SU-DHL-6 (cell line): ENCODE data around the gene NOS1AP.

Experiments
- H2AFZ ChIP-seq: fragments of 200-600 bp; sonication (generic); 2 replicates; pipeline ENCODE4 v1.6.1; 2014; ENCODE audit warnings: low read depth, mild to moderate bottlenecking, moderate library complexity, mixed read lengths, antibody characterized with exemption, low read length; ENCODE audit not compliant: severe bottlenecking
- H3F3A ChIP-seq: fragments of 200-600 bp; shearing (Covaris generic); 2 replicates; pipeline ENCODE4 v1.6.0; 2016; ENCODE audit warnings: antibody characterized with exemption, mild to moderate bottlenecking; ENCODE audit not compliant: insufficient read depth
- H3K27ac ChIP-seq: fragments of 200-600 bp; sonication (generic); 2 replicates; pipeline ENCODE4 v1.5.1; 2016; ENCODE audit warnings: low read depth, mild to moderate bottlenecking, low read length, moderate library complexity, mixed read lengths
- H3K27me3 ChIP-seq: fragments of 200-600 bp; sonication (generic), shearing (Covaris generic); 2 replicates; pipeline ENCODE4 v1.6.0; 2014; ENCODE audit warnings: mild to moderate bottlenecking, low read length
- H3K36me3 ChIP-seq: fragments of 200-600 bp; sonication (generic); 2 replicates; pipeline ENCODE4 v1.6.1; 2014; ENCODE audit warnings: mild to moderate bottlenecking, low read length, mixed read lengths
- H3K4me2 ChIP-seq: fragments of 300-600, 200-600 bp; shearing (Covaris generic), sonication (generic); 2 replicates; pipeline ENCODE4 v1.6.0; 2014; ENCODE audit warnings: low read length, low read depth, mild to moderate bottlenecking; ENCODE audit not compliant: poor library complexity, severe bottlenecking
- H3K4me3 ChIP-seq: fragments of 200-600 bp; sonication (generic); 2 replicates; pipeline ENCODE4 v1.5.1; 2014; ENCODE audit warnings: antibody characterized with exemption, low read length, mild to moderate bottlenecking, mixed read lengths; ENCODE audit not compliant: insufficient read depth, poor library complexity, severe bottlenecking
- H3K79me2 ChIP-seq: fragments of 200-600 bp; sonication (generic); 2 replicates; pipeline ENCODE4 v1.6.1; 2014; ENCODE audit warnings: mild to moderate bottlenecking, low read length, moderate library complexity; ENCODE audit not compliant: insufficient read depth
- H3K9ac ChIP-seq: fragments of 200-600 bp; sonication (generic); 2 replicates; pipeline ENCODE4 v1.7.0; 2014; ENCODE audit warnings: mild to moderate bottlenecking, low read length
- H3K9me2 ChIP-seq: fragments of 200-600 bp; sonication (generic); replicated peaks from 2 replicates; pipeline ENCODE4 v1.6.1; 2014; ENCODE audit warnings: low read length; ENCODE audit not compliant: insufficient read depth
- H3K9me3 ChIP-seq: fragments of 200-600 bp; sonication (generic); 2 replicates; pipeline ENCODE4 v1.6.1; 2014; ENCODE audit warnings: low read length, mixed read lengths; ENCODE audit not compliant: insufficient read depth
- H4K20me1 ChIP-seq: fragments of 200-600 bp; sonication (generic); 2 replicates; pipeline ENCODE4 v1.6.1; 2014; ENCODE audit warnings: low read depth, mild to moderate bottlenecking, antibody characterized with exemption, low read length, moderate library complexity, mixed read lengths
- CTCF ChIP-seq: fragments of 200-600 bp; sonication (generic); IDR thresholded peaks from one replicate; pipeline ENCODE4 v1.5.1; 2017; ENCODE audit warnings: antibody characterized with exemption, mild to moderate bottlenecking, low read length, moderate library complexity; ENCODE audit not compliant: insufficient read depth, poor library complexity, severe bottlenecking
- EZH2phosphoT487 ChIP-seq: fragments of 200-600 bp; sonication (generic), shearing (Covaris generic); conservative IDR thresholded peaks from 2 replicates; pipeline ENCODE4 v1.6.1; 2018; ENCODE audit warnings: mild to moderate bottlenecking, antibody characterized with exemption, low read length, moderate library complexity, mixed read lengths

NOS1AP gene

GRCh38 chr1:162407539-162407938 is 338.0 kb downstream of the NOS1AP start:
- no peak for TF ChIP-seq EZH2phosphoT487
- no peak for TF ChIP-seq CTCF
- Histone ChIP-seq H3K79me2 (no peaks in the 10 kb centered on the region), H3K9me2 (no peaks in the 10 kb centered on the region), H3F3A (no peaks in the 10 kb centered on the region), H3K9me3 (no peaks in the 10 kb centered on the region), H3K9ac (no peak overlapping the region), H3K27me3 (no peaks in the 10 kb centered on the region), H3K4me3 (no peak overlapping the region), H3K27ac (no peak overlapping the region), H2AFZ (no peak overlapping the region), H3K36me3 (no peaks in the 10 kb centered on the region), H4K20me1 (no peaks in the 10 kb centered on the region), H3K4me2 (no peak overlapping the region)

- TF ChIP-seq CTCF (no peak), EZH2phosphoT487 (no peak)
These were observed 342.5 kb downstream of the NOS1AP start, which contains the start of gene SH2D1B for GRCh38 chr1:162412002-162412401. SH2D1B (minus strand) TSS chr1:162412136; CDS start chr1:162412016, 120 bp downstream.

GRCh38 chr1:162416215-162416614 is 346.7 kb downstream of the NOS1AP start:
- H3K4me2 ChIP-seq = no peak overlapping the region
- no peaks in the 10 kb centered on the region for H3K79me2 ChIP-seq
- no peak for TF ChIP-seq CTCF
- no peak for TF ChIP-seq EZH2phosphoT487
- no peak overlapping the region for H2AFZ ChIP-seq
- H3K27ac ChIP-seq = no peak overlapping the region
- no peaks in the 10 kb centered on the region for H4K20me1 ChIP-seq
- no peaks in the 10 kb centered on the region for H3K27me3 ChIP-seq
- no peak overlapping the region for H3K4me3 ChIP-seq
- H3K36me3 ChIP-seq = no peaks in the 10 kb centered on the region
- no peaks in the 10 kb centered on the region for H3K9me2 ChIP-seq
- no peak overlapping the region for H3K9ac ChIP-seq
- no peaks in the 10 kb centered on the region for H3F3A ChIP-seq
- no peaks in the 10 kb centered on the region for H3K9me3 ChIP-seq

More at GRCh38 chr1:162412002-162412401, 342.5 kb downstream of the NOS1AP start, which contains the start of gene SH2D1B:
- H3K27ac ChIP-seq = no peak within 1 kb of the TSS
- H3K36me3 ChIP-seq = no peaks in the 10 kb centered on the region
- H3F3A ChIP-seq = no peaks in the 10 kb centered on the region
- no peaks in the 10 kb centered on the region for H4K20me1 ChIP-seq
- H3K27me3 ChIP-seq = no peaks in the 10 kb centered on the region
- H3K9me3 ChIP-seq = no peaks in the 10 kb centered on the region
- H3K4me3 ChIP-seq = no peak within 1 kb of the TSS
- H3K4me2 ChIP-seq = no peak within 1 kb of the TSS
- H3K79me2 ChIP-seq = no peaks in the 10 kb centered on the region
- H3K9ac ChIP-seq = no peak within 1 kb of the TSS
- H2AFZ ChIP-seq = no peak within 1 kb of the TSS
- H3K9me2 ChIP-seq = no peaks in the 10 kb centered on the region

- Histone ChIP-seq H3K9ac (no peak overlapping the region), H3K27me3 (no peaks in the 10 kb centered on the region)
- TF ChIP-seq CTCF = no peak
- no peak for TF ChIP-seq EZH2phosphoT487
These were observed 347.4 kb downstream of the NOS1AP start for GRCh38 chr1:162416909-162417308.

More at GRCh38 chr1:162416909-162417308, 347.4 kb downstream of the NOS1AP start:
- no peak overlapping the region for H2AFZ ChIP-seq
- no peaks in the 10 kb centered on the region for H3K9me3 ChIP-seq
- no peak overlapping the region for H3K4me2 ChIP-seq
- no peaks in the 10 kb centered on the region for H3K9me2 ChIP-seq
- H3K4me3 ChIP-seq = no peak overlapping the region
- no peaks in the 10 kb centered on the region for H3F3A ChIP-seq
- H3K27ac ChIP-seq = no peak overlapping the region
- H4K20me1 ChIP-seq = no peaks in the 10 kb centered on the region
- H3K79me2 ChIP-seq = no peaks in the 10 kb centered on the region
- H3K36me3 ChIP-seq = no peaks in the 10 kb centered on the region
